ENCODE data around the gene GDAP1L1.
"Not testable (repeated sequence)": the region's sequence is repeated elsewhere in the genome, so short reads cannot be mapped to it uniquely, and the experiment has no call there.

DNA sequence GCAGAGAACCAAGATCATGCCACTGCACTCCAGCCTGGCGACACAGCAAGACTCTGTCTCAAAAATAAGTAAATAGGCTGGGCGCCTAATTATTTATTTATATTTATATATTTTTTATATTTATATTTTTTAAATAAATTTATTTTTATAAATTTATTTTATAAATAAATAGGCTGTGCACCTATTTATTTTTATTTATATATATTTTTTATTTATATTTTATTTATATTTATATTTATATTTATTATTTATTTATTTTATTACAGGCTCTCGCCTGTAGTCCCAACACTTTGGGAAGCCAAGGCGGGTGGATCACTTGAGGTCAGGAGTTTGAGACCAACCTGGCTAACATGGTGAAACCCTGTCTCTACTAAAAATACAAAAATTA is 14.6 kb upstream of the GDAP1L1 start:
- TF ChIP-seq, protein P1, sequence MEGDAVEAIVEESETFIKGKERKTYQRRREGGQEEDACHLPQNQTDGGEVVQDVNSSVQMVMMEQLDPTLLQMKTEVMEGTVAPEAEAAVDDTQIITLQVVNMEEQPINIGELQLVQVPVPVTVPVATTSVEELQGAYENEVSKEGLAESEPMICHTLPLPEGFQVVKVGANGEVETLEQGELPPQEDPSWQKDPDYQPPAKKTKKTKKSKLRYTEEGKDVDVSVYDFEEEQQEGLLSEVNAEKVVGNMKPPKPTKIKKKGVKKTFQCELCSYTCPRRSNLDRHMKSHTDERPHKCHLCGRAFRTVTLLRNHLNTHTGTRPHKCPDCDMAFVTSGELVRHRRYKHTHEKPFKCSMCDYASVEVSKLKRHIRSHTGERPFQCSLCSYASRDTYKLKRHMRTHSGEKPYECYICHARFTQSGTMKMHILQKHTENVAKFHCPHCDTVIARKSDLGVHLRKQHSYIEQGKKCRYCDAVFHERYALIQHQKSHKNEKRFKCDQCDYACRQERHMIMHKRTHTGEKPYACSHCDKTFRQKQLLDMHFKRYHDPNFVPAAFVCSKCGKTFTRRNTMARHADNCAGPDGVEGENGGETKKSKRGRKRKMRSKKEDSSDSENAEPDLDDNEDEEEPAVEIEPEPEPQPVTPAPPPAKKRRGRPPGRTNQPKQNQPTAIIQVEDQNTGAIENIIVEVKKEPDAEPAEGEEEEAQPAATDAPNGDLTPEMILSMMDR (conservative IDR thresholded peaks at IDR 0.05 in 1 of 2, IDR thresholded peaks at IDR 0.05 in 1 of 2; ENCODE audit: low read depth in 1 of 2, low read length in 2 of 2) = not testable (repeated sequence)
- TF ChIP-seq EZH2 (IDR thresholded peaks at IDR 0.05; ENCODE audit: low read length, missing control alignments) = not testable (repeated sequence)
